Stimulated activated CD4-positive, alpha-beta T cell treated with anti-CD3 and anti-CD28 coated beads, Interleukin-12 subunit alpha, Interleukin-12 subunit beta, amount 100 ng/mL, for 48 hours (primary cell): ENCODE measurements around the gene RGS7.
"Not testable (repeated sequence)": the region's sequence is repeated elsewhere in the genome, so short reads cannot be mapped to it uniquely, and the experiment has no call there.

Source experiments
- DNase-seq, 3 donors: peaks; one replicate each; pipeline ENCODE4 v3.0.0-alpha.2; 2020; ENCODE audit warnings: low read depth in 2 of 3, low spot score in 1 of 3

The RGS7 gene

DNA sequence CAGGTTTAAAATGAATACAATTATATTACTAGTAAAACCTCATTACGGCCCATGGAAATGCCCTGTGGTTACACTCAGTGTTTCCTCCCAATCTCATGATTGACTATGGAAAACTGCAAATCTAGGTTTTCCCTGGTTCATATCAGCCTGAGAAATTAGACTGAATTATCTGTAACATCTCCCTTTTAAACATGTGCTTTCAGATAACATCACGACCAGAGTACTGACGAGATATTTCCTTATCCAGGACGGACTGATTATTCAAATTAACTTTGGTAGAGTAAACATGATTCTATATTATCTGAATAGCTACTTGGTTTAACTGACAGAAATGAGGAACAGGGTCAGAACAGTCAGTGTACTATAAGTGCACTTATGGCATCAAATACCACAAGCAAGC is 82.3 kb downstream of the RGS7 start:
- no peak for DNase-seq

- no peak for DNase-seq
Observed at GRCh38 chr1:241272828-241273227, 84.2 kb downstream of the RGS7 start.

GRCh38 chr1:241271427-241271826 is 85.6 kb downstream of the RGS7 start:
- no peak for DNase-seq

DNA sequence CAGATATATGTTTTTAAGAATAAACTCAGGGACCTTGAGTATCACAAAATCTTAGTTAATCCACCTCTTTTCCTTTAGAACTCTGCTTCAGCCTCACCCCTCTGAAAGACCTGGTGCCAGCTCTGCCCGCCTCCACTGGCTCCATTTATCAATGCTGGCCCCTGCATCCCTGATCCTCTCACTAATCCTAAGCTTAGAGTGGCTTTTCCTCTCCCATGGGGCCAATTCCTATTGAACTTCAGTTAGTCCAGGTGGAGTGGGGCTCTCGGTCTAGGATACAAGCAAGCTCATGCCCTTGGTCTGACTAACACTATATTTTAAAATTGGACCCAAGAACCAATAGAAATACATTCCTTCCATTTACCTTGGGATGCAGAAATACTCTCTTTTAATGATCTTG is 87.0 kb downstream of the RGS7 start:
- no peak for DNase-seq

GRCh38 chr1:241269116-241269515 is 87.9 kb downstream of the RGS7 start:
- DNase-seq = no peak

- DNase-seq = no peak
Observed at GRCh38 chr1:241266121-241266520, 90.9 kb downstream of the RGS7 start.

DNA sequence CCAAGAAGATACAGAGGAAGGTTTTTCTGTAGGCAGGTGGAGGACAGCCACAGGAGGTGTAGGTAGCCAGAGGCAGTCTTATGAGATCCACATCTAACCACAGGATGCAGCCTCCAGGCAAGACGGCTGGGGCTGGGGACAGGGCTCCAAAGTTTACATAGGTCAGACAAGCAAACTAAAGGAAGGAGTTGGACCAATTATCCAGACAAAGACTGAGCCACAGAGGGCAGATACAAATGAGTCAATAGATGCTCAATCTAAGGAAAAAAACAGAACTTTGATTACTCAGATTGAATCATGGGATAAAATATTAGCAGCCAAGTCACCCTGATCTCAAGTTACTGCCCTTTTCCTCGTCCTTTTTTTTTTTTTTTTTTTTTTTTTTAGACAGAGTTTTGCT is 91.6 kb downstream of the RGS7 start:
- DNase-seq = no peak

- DNase-seq = no peak
Observed at GRCh38 chr1:241263346-241263745, 93.7 kb downstream of the RGS7 start.

DNA sequence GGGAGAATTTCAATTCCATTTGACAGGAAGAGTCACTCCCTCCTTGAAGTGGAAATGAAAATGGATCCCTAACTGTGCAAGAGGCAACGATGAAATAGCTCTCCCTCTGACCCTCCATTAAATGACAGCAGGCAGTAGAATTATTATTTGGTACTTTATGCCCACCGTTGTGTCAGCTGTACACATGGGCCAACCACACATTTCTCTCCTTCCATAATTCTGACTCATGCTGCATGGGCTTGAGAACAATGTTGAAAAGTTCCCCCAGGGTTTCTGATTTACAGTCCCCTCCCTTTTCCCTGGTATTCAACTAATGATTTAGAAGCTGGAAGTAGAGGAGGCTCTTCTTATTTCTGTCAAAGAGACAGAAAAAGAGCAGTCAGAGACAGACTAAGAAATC is 103.5 kb downstream of the RGS7 start:
- no peak for DNase-seq

DNA sequence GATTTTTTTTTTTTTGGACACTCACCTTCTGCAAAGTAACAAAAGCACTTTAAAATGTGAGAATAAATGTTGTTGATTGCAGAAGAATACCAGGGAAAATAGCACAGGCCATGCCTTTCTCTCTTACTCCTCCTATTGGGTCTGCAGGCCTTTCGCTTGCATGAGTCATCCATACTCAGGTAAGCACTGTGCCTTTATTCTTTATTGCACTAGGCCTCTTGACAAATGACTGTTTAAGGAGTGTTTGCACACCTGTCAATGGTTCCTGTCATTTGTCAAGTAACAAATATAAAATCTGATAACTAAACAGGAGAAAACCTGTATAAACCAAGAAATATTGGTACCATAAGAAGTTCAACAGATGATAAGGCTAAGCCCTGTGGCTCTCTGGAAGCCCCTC is 106.5 kb downstream of the RGS7 start:
- no peak for DNase-seq

DNA sequence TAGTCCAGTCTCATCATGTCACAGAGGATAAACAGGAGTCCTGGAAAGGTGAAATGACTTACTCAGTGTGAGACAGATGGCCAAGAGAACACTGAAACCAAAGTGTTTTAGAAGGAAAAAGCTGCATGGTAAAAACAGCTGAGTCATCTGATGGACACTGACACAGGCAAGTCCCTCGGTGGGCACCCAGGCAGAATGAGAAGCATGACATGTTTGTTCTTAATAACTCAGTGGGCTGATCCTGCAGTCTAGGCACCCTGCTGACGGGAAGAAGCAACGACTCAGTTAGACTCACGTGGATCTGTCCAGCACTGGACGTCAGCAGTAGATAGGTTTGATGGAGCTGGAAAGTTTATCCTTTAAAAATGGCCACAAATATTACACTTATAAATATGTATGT is 116.9 kb downstream of the RGS7 start:
- DNase-seq = no peak

DNA sequence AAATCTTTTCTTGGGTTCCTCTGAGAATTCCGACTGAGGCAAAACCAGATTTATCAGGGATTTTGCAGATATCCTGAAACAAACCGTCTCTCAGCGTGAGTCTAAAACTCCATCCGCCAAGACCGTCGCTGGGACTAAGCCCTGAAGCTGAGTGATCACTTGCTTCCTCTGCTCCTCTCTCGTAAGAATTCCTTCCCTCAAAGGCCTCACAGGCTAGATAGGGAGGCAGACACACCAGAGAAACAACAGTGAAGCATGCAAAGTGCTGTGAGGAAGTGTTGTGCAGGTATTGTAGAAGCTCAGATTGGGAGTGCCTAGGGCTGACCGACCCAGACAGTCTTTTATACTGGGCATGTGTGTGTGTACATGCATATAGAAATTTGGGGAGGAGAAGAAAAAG is 119.1 kb downstream of the RGS7 start:
- DNase-seq = no peak

GRCh38 chr1:241235256-241235897 is 121.6 kb downstream of the RGS7 start:
- no peak for DNase-seq

GRCh38 chr1:241229711-241230110 is 127.3 kb downstream of the RGS7 start:
- no peak for DNase-seq

DNA sequence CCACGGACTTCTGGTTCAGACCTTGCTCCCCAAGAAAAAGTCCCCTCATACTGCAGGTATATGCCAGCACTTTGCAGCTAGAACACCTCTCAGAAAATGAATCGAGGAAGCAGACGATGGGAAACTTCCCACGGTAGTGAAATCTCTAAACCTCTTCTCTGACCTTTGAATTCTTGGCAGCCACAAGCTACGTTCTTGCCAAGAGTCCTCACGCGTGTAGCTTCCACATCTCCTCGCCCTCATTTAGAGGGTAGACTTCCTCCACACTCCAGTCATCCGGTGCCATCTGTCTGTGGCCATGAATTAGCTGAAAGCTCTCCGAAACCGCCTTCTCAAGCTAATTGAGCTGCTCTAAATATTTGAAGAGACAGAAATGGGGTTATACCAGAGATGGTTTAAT is 127.8 kb downstream of the RGS7 start:
- DNase-seq = no peak

DNA sequence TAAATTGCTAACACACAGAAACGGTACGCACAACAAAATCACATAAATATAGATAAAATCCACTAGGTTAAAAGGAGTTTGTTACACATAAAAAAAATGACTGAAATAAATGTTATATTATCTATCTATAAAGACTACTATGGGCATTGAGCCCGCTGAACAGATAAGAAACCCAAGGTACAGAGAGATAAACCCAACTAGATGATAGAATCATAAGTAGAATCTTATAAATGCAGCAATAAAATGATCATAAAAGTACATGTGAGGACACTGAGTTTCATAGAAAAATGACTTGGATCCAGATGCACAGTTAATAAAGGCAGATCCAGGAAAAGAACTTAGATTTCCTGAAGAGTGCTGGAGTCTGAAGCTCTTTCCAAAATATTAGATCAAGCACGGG is 128.7 kb downstream of the RGS7 start:
- DNase-seq = no peak

GRCh38 chr1:241225741-241226140 is 131.3 kb downstream of the RGS7 start:
- DNase-seq = no peak

DNA sequence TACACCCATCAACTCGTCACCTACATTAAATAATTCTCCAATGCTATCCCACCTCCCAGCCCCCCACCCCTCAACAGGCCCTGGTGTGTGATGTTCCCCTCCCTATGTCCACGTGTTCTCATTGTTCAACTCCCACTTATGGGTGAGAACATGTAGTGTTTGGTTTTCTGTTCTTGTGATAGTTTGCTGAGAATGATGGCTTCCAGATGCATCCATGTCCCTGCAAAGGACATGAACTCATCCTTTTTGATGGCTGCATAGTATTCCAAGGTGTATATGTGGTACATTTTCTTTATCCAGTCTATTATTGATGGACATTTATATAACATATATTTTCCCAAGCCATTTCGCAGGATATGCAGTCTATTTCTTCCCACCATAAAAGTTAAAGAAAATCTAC is 132.8 kb downstream of the RGS7 start:
- DNase-seq = not testable (repeated sequence)

- not testable (repeated sequence) for DNase-seq
Observed at GRCh38 chr1:241222813-241223212, 134.2 kb downstream of the RGS7 start.

- DNase-seq = no peak
Observed at GRCh38 chr1:241221319-241221718, 135.7 kb downstream of the RGS7 start.

DNA sequence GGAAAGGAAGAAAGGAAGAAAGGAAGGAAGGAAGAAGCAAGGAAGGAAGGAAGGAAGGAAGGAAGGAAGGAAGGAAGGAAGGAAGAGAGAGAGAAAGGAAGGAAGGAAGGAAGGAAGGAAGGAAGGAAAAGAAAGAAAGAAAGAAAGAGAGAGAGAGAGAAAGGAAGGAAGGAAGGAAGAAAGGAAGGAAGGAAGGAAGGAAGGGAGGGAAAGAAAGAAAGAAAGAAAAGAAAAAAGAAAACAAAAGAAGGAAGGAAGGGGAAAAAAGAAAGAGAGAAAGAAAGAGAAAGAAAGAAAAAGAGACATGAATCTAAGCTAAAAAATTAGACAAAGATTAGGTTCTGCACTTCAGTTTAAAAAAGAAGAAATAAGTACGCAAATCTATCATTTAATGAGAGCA is 136.1 kb downstream of the RGS7 start:
- not testable (repeated sequence) for DNase-seq

GRCh38 chr1:241219449-241219848 is 137.6 kb downstream of the RGS7 start:
- DNase-seq = no peak

- DNase-seq = no peak
Observed at GRCh38 chr1:241217516-241217915, 139.5 kb downstream of the RGS7 start.

- DNase-seq = no peak
Observed at GRCh38 chr1:241215683-241216082, 141.3 kb downstream of the RGS7 start.
